Esophagus squamous epithelium (tissue), 5 donors: ENCODE results near the gene KCNK17. TPM values are rescaled to one million over a fixed set of nuclear protein-coding genes. Genes with fewer than 3 reads are reported as not detected.
"Not testable (repeated sequence)": the region's sequence is repeated elsewhere in the genome, so short reads cannot be mapped to it uniquely, and the experiment has no call there.

ENCODE experiments used
- DNase-seq: peaks from one replicate; lab custom pipeline; 2025; lab: John Stamatoyannopoulos, UW
- H3K27ac ChIP-seq, 4 donors: fragments of 200-600 bp; sonication (generic); one replicate each; pipeline ENCODE4 v1.5.1; 2016 to 2019; ENCODE audit warnings: mild to moderate bottlenecking in 1 of 4
- H3K27me3 ChIP-seq, 4 donors: fragments of 200-600 bp; sonication (generic); 1 replicate in 3 of 4; 2 replicates in 1 of 4; pipeline versions ENCODE4 v1.5.1 to v1.6.0; 2017 to 2021; ENCODE audit warnings: antibody characterized with exemption in 1 of 4
- H3K36me3 ChIP-seq, 3 donors: fragments of 200-600 bp; sonication (generic); one replicate each; pipeline ENCODE4 v1.5.1; 2016 to 2019
- H3K4me1 ChIP-seq, 3 donors: fragments of 200-600 bp; sonication (generic); one replicate each; pipeline ENCODE4 v1.5.1; 2017 to 2019
- H3K4me3 ChIP-seq, 4 donors: fragments of 200-600 bp; sonication (generic); 1 replicate in 3 of 4; 2 replicates in 1 of 4; pipeline ENCODE4 v1.5.1; 2016 to 2019; ENCODE audit warnings: mild to moderate bottlenecking in 2 of 4, moderate library complexity in 1 of 4
- H3K9me3 ChIP-seq, 3 donors: fragments of 200-600 bp; sonication (generic); one replicate each; pipeline ENCODE4 v1.5.1; 2016 to 2019
- CTCF ChIP-seq, 6 experiments: fragments of 450-650 bp in 4 of 6; fragments of 200-600 bp in 2 of 6; sonication (generic) in 2 of 6; IDR thresholded peaks; one replicate each; pipeline ENCODE4 v1.5.1; 2016 to 2019; ENCODE audit warnings: antibody characterized with exemption in 6 of 6, mild to moderate bottlenecking in 4 of 6, moderate library complexity in 4 of 6
- POLR2A ChIP-seq, 4 donors: fragments of 450-650 bp; IDR thresholded peaks; one replicate each; pipeline ENCODE4 v1.6.1; 2017; ENCODE audit warnings: antibody characterized with exemption in 4 of 4, mild to moderate bottlenecking in 4 of 4, moderate library complexity in 3 of 4
- WGBS, 2 donors: methylation state at CpG; one replicate each; pipeline ENCODE4 v1.1.5; 2018; 5-methylcytosine and 5-hydroxymethylcytosine counted together
- intact Hi-C: fragments of 100-400 bp; cut with DNase I; formaldehyde crosslinking; loops from one replicate; pipeline ENCODE4 v1.15.0; 2022
- total RNA-seq, 4 donors: library from RNA; depleted of rRNA; stranded (reverse); fragments of >200 nt; gene quantifications; one replicate each; pipeline ENCODE4 v1.1.0, GENCODE V29; 2016
- donor health status: DM: yes; HTN: yes; CAD: no.

The KCNK17 gene
- total RNA-seq, 4 donors from 2014 or later, result 0.31 to 1.2 (median 1.1) TPM; not detected in 1

- TF ChIP-seq POLR2A (IDR thresholded peaks at IDR 0.05) (no peak), CTCF (IDR thresholded peaks at IDR 0.05) (no peak)
- Histone ChIP-seq H3K4me3 (no peak overlapping the region), H3K4me1 (no peaks in the 10 kb centered on the region), H3K27me3 (peaks cover 0 to 7% (median 0%) of the 10 kb centered on the region in 4 donors), H3K27ac (no peak overlapping the region), H3K9me3 (no peaks in the 10 kb centered on the region), H3K36me3 (no peaks in the 10 kb centered on the region)
- 45 to 64% methylated on average over 1 of the region's 1 CpG for WGBS, 2 donors
- no peak for DNase-seq
- intact Hi-C loops, result no loop called here
Observed at GRCh38 chr6:39294899-39295298, 19.3 kb downstream of the KCNK17 start.

GRCh38 chr6:39294133-39294532 is 20.1 kb downstream of the KCNK17 start:
- 40 to 41% methylated on average over 2 to 4 of the region's 5 CpGs for whole genome bisulfite sequencing, 2 donors
- H3K9me3 ChIP-seq, result no peaks in the 10 kb centered on the region
- no peaks in the 10 kb centered on the region for H3K36me3 ChIP-seq
- no peak for TF ChIP-seq POLR2A (IDR thresholded peaks at IDR 0.05)
- TF ChIP-seq CTCF (IDR thresholded peaks at IDR 0.05), result no peak
- no peak overlapping the region for H3K4me3 ChIP-seq
- peaks cover 0 to 7% (median 0%) of the 10 kb centered on the region in 4 donors for H3K27me3 ChIP-seq
- H3K27ac ChIP-seq, result no peak overlapping the region
- intact Hi-C loops, result no loop called here
- DNase-seq, result no peak
- H3K4me1 ChIP-seq, result no peaks in the 10 kb centered on the region

- Histone ChIP-seq H3K9me3 (no peaks in the 10 kb centered on the region), H3K27ac (no peak overlapping the region), H3K36me3 (no peaks in the 10 kb centered on the region), H3K27me3 (peaks cover 0 to 7% (median 0%) of the 10 kb centered on the region in 4 donors), H3K4me1 (no peaks in the 10 kb centered on the region), H3K4me3 (no peak overlapping the region)
- WGBS, 2 donors, result 83 to 92% methylated on average over 6 of the region's 6 CpGs
- intact Hi-C loops, result no loop called here
- TF ChIP-seq POLR2A (IDR thresholded peaks at IDR 0.05), result no peak
- TF ChIP-seq CTCF (IDR thresholded peaks at IDR 0.05), result no peak
- no peak for DNase-seq
Observed at GRCh38 chr6:39292637-39293036, 21.6 kb downstream of the KCNK17 start.

- Histone ChIP-seq H3K36me3 (no peaks in the 10 kb centered on the region), H3K4me1 (no peaks in the 10 kb centered on the region), H3K9me3 (no peaks in the 10 kb centered on the region), H3K27ac (no peak overlapping the region), H3K27me3 (peaks cover 0 to 7% (median 0%) of the 10 kb centered on the region in 4 donors), H3K4me3 (no peak overlapping the region)
- intact Hi-C loops, result no loop called here
- DNase-seq, result no peak
- 65 to 67% methylated on average over 2 of the region's 2 CpGs for WGBS, 2 donors
- TF ChIP-seq POLR2A (IDR thresholded peaks at IDR 0.05) (no peak), CTCF (IDR thresholded peaks at IDR 0.05) (no peak)
Observed at GRCh38 chr6:39289490-39289889, 24.7 kb downstream of the KCNK17 start.

GRCh38 chr6:39287601-39288000 is 26.6 kb downstream of the KCNK17 start:
- Histone ChIP-seq H3K4me3 (no peak overlapping the region), H3K4me1 (no peaks in the 10 kb centered on the region), H3K36me3 (no peaks in the 10 kb centered on the region), H3K9me3 (no peaks in the 10 kb centered on the region), H3K27me3 (peaks cover 0 to 2% (median 0%) of the 10 kb centered on the region in 4 donors), H3K27ac (no peak overlapping the region)
- intact Hi-C loops, result no loop called here
- TF ChIP-seq CTCF (IDR thresholded peaks at IDR 0.05), result no peak
- no peak for TF ChIP-seq POLR2A (IDR thresholded peaks at IDR 0.05)
- WGBS, 2 donors, result 50 to 85% methylated on average over 3 of the region's 3 CpGs
- DNase-seq, result no peak

GRCh38 chr6:39286596-39286995 is 27.6 kb downstream of the KCNK17 start:
- H3K36me3 ChIP-seq, H3K27me3 ChIP-seq, H3K27ac ChIP-seq, H3K4me1 ChIP-seq, intact Hi-C loops, H3K4me3 ChIP-seq, DNase-seq, H3K9me3 ChIP-seq: not testable (repeated sequence)
- WGBS, 2 donors, result 85 to 88% methylated on average over 8 to 10 of the region's 10 CpGs
